LHCN-M2 (cell line): ENCODE results near the gene NR4A1. TPM values are rescaled to one million over a fixed set of nuclear protein-coding genes. Genes with fewer than 3 reads are reported as not detected.

Source experiments
- DNase-seq: peaks from one replicate; pipeline ENCODE4 v3.0.0-alpha.2; 2012; ENCODE audit warnings: low read depth
- total RNA-seq: library from RNA; depleted of rRNA; stranded (reverse); fragments of >200 nt; gene quantifications from 2 replicates; pipeline ENCODE4 v1.2.3, GENCODE V29; 2014

NR4A1 gene
- total RNA-seq, 1 experiment from 2014 or later, result 1.3 TPM

DNA sequence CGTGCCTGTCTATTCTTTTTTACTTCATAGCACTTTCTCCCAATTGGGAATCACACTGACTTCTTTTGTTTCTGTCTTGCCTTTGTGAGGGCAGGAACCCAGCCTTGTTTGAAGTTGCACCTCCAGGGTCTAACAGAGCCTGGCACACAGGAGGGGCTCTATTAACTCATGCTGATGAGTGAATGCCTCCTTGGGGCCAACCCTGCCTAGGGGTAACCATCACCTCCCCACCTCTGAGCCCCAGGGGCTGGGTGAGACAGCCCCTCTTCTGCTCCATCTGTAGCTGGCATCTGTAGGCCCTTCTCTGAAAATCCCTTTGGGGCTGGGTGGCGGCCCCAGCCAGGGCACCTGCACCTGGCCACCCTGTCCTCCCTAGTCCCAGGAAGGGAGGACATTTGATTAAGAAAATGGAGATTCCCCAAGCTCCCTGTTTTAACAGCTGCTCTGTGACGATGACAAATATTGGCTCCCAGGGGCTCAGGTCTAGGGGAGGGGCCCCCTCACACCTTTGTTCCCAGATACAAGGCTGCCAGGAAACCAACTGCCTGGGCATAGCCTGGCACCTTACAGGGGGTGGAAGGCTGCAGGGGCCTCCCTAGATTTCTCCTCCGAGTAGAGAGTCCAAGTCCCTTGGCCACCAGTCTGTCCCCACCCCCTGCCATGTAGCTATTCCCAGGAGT, 32.7 kb upstream of the NR4A1 start:
- no peak for DNase-seq

DNA sequence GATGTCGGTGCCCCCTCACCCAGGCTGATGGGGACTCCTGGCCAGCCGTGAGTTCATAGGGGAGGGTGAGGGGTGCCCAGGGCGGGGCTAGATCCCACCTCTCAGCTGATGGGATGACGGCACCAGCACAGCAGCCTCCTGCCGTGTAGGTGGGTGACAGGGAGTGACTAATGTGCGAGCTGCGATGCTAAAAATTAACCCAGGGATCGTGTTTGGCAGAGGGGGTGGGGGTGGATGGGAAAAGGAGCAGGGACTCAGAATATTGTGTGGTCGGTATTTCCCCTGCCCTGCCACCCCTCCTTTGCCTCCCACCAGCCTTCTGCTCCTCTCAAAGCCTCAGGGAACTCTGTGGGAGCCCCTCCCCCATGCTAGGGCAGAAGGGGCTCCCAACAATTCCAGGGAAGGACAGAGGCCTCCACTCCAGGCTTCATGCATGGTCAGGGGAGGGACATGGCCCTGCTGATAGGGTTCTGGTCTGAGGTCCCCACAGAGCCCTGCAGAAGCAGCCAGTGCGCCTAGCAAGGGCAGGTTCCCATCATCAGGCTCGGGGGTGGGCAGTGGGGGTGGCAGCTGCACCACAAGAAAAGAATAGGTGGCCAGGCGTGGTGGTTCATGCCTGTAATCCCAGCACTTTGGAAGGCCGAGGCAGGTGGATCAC, 32.0 kb upstream of the NR4A1 start:
- no peak for DNase-seq

DNA sequence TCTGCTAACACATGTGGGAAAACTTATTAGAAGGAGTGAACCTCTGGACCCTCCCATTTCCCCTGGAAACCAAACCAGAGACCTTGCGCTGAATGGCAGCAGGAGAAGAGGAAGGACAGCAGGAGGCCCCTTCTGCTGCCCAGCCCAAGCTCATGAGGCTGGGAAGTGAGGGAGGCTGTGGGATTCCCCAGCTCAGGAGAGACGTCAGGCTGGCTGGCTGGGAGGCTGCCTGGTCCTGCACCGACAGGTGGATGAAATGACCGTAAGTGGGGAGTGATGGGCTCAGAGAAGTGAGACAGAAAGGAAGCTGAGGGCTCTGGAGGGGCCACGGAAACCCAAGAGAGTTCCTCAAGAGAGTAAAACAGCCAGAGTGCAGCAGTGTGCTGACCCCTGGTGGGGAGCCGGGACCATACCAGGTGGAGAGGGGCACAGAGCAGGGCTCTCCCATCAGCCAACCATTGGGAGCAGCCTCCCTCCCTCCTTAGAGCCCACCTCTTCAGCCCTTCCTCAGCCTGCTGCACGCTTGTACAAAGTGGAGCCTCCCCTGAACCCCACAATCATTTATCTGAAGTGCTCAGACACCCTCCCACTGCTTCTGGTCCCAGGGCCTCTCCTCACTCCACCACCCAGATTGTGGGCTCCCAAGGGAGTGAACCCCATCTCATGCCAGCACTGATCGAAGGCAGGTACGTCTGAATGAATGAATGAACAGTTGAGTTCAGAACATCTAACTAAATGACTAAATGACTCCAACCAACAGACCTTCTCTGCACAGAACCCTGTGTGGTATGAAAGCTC, 30.5 kb upstream of the NR4A1 start:
- DNase-seq, result no peak

DNA sequence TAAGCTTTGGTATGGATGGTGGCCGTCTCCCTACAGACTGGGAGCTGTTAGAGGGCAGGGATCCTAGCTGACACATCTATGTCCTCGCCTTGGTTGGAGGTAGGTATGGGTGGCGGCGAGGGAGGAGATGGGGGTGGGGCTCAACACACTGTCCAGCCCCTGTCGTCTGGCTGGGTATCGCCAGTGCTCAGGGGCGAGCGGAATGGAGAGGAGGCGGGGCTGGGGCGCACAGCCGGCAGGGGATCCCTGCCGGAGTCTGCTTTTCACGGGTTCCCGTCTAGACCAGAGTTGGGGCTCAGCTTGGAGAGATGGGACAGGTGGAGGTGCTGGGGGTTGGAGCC, 28.4 kb upstream of the NR4A1 start:
- no peak for DNase-seq

DNA sequence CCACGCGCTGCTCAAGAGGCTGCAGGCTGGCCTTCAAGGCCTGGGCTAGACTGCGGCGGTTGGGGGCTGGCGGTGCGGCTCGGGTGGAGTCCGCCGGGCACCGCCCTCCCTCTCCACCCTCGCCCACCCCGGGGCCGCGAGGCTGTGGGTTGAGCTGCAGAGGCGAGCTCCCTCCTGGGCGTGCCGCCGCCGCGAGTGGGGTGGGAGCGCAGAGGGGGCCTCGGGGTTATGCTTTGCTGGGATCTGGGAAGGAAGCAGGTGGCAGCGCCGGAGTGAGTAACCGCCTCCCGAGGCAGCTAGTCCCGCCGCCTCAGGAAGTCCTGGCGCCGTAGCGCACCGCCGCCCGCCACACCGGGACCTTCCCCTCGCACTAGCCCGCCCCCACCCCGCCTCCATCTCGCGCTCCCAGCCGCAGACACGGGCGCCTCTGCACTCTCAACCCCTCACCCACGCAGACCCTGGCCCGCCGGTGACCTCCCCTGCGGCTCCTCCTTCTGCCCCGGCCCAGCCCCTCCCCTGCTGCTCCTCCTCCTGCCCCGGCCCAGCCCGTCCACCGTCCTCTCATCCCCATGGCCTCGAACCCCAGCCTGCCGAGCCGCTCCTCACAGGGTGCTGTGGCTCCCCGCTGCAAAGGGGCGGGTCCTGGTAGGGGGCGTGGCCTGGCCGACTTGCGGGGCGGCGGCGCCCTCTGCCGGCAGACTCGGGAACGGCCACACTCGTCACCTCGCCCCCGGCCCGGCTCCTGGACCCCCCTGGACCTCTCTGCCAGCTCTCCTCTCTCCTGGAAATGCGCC, 27.9 kb upstream of the NR4A1 start:
- DNase-seq, result peak; percentile 46

GRCh38 chr12:52023976-52024688, 27.1 kb upstream of the NR4A1 start:
- no peak for DNase-seq

DNA sequence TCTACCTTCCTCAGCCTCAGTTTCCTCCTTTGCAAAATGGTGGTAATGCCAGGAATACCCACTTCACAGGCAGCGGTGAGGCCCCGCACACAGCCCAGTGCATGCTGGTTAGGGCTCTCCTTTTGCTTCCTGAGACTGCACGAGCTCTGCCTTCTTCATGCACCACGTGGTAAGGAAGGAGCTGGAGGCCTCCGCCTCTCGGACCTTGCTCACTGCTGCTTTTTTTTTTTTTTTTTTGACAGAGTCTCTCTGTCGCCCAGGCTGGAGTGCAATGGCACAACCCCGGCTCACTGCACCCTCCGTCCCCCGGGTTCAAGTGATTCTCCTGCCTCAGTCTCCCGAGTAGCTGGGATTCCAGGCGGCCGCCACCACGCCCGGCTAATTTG, 26.4 kb upstream of the NR4A1 start:
- DNase-seq, result no peak

GRCh38 chr12:52026263-52026662, 25.0 kb upstream of the NR4A1 start:
- no peak for DNase-seq

DNA sequence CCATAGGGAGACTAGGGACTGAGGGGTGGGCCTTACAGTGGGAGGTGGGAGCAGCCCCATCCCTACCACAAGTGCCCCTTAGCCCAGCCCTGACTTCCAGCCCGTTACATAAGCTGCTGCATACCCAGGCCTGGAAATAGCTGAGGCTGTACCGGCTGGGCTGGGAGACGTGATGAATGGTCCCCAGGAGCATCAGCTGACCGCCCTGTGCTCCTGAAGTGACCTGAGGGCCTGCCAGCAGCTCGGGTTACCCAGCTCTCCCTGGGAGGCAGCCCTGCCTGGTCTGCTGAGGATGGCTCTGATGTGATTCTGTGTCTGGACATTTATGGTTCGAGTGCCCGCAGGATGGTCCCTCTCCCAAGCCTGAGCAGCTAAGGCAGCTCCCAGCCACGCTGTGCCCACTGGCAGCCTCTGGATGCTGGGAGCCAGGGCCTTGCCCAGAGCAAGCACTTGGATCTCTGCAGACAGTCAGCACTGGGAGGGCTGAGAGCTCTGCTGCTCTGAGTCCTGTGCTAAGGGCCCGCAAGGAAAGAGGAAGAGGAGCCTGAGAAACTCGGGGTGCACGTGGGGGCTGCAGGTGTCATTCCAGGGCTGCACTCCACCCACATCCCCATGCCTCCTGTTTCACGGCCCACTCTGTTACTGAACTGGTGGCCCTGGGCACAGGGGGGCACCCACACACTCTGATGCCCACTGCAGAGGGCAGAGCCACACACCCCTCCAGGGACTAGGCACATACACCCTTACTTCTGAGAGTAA, 24.0 kb upstream of the NR4A1 start:
- DNase-seq, result no peak

DNA sequence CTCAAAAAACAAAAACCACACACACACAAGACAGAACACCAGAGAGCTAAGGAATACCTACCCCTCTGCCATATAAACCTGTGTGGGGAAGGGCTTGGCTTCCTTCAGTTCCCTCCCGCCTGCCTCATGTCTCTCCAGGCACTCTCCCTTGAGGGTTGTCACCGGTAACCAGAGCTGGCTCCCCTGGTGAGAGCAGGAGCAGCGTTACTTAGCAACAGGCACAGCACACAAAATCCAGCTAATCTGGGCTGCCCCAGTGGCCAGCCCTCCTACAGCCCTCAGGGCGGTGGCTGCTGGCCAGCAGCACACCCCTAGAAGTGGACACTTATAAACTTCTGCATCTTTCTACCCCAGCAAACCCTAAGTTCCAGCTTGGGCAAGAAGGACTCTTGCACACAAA, 21.6 kb upstream of the NR4A1 start:
- DNase-seq, result peak; percentile 65

GRCh38 chr12:52032446-52032803, 18.8 kb upstream of the NR4A1 start:
- DNase-seq, result no peak

DNA sequence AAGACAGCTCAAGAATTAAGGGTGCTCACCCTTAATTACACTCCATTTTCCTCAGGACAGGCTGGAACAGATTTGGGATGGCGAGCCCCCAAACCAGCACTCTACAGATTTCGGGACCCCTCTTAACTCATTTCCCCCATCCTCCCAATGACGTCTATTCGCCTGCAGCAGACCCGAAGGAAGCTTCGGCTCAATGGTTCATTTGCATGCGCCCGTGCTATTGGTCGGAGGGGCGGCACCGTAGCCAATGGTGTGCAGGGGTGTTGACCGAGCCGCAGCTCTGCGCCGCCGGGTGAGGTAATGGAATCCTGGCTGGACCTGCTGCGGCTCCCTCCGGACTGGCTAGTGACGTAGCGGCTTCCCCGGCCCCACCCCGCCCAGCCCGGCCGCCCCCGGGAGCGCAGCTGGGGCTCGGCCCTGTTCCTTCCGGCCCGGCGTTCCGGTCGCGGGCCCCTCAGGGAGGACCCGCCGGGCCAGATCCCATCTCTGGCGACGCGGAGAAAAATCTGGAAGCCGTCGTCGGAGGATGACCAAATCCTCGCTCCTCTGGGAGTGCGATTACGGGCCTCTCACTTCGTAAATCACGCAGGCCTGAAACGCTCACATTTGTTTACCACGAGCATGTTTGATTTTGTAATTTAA, 18.3 kb upstream of the NR4A1 start:
- peak; percentile 86 for DNase-seq

DNA sequence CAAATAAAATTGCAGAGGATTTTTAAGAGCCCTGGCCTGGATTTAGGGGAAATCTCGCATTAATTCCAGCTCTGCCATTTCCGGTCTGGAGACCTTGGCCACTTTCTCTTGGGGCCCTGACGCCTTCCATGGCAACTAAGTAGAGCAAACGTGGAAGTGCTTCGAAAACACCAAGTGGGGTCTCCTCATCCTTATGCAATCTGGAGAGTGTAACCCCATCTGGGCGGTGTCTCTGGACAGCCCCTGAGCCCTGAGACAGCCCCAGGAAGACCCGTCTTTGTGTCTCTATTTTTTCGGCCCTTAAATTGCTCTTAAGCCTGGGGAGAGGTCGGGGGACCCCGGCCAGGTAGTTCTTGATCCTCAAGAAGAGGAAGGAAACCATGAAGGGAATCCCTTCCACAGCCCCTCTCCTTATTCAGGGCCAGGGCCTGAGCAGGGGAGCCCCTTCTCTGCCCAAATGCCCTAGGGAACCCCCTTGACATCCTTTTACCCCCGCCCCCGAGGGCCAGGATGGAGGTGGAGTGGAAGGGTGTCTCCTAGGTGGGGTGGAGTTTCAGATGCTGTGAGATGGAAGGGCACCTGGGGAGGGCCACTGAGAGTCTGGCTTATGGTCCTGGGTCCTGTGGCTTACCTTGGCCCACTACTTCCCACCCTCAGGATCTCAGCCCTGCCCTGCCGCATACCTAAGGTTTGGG, 17.6 kb upstream of the NR4A1 start:
- no peak for DNase-seq

- DNase-seq, result no peak
These were observed 16.1 kb upstream of the NR4A1 start for GRCh38 chr12:52035190-52035589.

- no peak for DNase-seq
These were observed 15.3 kb upstream of the NR4A1 start for GRCh38 chr12:52035926-52036325.

- DNase-seq, result no peak
These were observed 14.6 kb upstream of the NR4A1 start for GRCh38 chr12:52036587-52037171.

DNA sequence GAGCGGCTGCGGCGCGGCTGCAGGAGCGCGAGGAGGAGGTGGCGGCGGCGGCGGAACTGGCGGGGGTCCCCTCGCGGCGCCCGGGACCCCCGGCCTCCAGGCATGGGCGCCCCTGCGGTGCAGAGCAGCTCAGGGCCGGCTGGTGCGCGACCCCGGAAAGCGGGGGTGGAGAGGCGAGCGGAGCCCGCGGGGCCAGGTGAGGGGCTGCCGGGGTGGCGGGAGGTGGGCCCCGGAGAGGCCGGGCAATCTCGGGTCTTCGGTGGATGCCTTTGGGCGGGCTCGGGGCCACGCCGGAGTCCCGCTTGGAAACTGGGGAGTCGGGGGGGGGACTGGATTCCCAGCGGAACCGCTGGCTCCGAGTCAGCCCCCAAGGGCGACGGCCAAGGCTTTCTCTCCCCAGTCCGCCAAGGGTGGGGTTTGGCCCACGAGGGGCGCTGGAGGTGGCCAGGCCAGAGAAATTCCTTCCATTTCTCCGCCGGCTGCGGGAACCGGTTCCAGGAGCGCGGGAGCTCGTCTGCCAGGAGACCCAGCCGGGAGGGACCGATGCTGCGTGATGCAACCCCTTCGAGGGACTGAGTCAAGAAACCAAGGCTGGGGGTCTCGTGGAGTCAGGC, 13.9 kb upstream of the NR4A1 start:
- no peak for DNase-seq

GRCh38 chr12:52038447-52038846, 12.8 kb upstream of the NR4A1 start:
- DNase-seq, result no peak

GRCh38 chr12:52041035-52041434, 10.2 kb upstream of the NR4A1 start:
- no peak for DNase-seq
